Gastrocnemius medialis (tissue), 4 donors: Measurements from ENCODE around the gene CLDN20.

Experiments
- POLR2A ChIP-seq, 2 donors: fragments of 450-650 bp; IDR thresholded peaks; one replicate each; pipeline ENCODE4 v1.6.1; 2017; ENCODE audit warnings: antibody characterized with exemption in 2 of 2, mild to moderate bottlenecking in 2 of 2, moderate library complexity in 2 of 2
- TF ChIP-seq, protein P1 (sequence below), 5 experiments: fragments of 450-650 bp in 3 of 5; fragments of 200-600 bp in 2 of 5; sonication (generic) in 2 of 5; IDR thresholded peaks in 4 of 5; conservative IDR thresholded peaks in 1 of 5; 1 replicate in 4 of 5; 2 replicates in 1 of 5; pipeline ENCODE4 v1.5.1; 2016 to 2019; ENCODE audit warnings: antibody characterized with exemption in 5 of 5, mild to moderate bottlenecking in 3 of 5, moderate library complexity in 3 of 5

DNA sequence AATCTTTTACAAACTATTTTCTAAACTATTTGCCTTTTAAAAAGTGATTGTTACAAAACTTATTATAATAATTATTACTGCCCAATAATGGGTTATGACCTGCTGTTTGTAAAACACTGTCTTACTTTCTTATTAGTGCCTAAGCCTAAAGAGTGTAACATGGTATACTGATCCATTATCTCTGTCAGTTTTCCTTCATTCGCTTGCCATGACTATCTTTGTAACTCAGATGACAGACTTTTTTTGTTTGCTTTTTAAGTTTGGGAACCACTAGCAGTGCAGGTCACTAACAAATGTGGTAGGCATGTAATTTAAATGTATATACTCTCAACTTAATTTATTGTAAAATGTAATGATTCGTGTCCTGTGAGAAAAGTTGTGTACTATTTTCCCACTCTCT lies 60.4 kb downstream of the CLDN20 start:
- TF ChIP-seq, protein P1, sequence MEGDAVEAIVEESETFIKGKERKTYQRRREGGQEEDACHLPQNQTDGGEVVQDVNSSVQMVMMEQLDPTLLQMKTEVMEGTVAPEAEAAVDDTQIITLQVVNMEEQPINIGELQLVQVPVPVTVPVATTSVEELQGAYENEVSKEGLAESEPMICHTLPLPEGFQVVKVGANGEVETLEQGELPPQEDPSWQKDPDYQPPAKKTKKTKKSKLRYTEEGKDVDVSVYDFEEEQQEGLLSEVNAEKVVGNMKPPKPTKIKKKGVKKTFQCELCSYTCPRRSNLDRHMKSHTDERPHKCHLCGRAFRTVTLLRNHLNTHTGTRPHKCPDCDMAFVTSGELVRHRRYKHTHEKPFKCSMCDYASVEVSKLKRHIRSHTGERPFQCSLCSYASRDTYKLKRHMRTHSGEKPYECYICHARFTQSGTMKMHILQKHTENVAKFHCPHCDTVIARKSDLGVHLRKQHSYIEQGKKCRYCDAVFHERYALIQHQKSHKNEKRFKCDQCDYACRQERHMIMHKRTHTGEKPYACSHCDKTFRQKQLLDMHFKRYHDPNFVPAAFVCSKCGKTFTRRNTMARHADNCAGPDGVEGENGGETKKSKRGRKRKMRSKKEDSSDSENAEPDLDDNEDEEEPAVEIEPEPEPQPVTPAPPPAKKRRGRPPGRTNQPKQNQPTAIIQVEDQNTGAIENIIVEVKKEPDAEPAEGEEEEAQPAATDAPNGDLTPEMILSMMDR (IDR thresholded peaks at IDR 0.05 in 4 of 5, conservative IDR thresholded peaks at IDR 0.05 in 1 of 5), result no peak
- no peak for TF ChIP-seq POLR2A (IDR thresholded peaks at IDR 0.05)
